NCI-H2196 (cell line): ENCODE data around the gene FAAP24.
"Not testable (repeated sequence)": the region's sequence is repeated elsewhere in the genome, so short reads cannot be mapped to it uniquely, and the experiment has no call there.

Experiments
- DNase-seq: peaks from one replicate; lab custom pipeline; 2025; ENCODE audit not compliant: unreplicated experiment; lab: John Stamatoyannopoulos, UW

Gene FAAP24

GRCh38 chr19:32971715-32972540 lies at the start of gene FAAP24, which contains the start of gene CEP89:
Gene FAAP24, plus strand, starts transcription at chr19:32972242. Its CDS starts 955 bp downstream, at chr19:32973197.
Gene CEP89, minus strand, starts transcription at chr19:32971958. Its CDS starts 84 bp downstream, at chr19:32971874.
- peak; percentile 99 for DNase-seq

GRCh38 chr19:32924200-32924599 lies 47.8 kb upstream of the FAAP24 start:
- DNase-seq = peak; percentile 17

GRCh38 chr19:32928806-32929205 lies 43.2 kb upstream of the FAAP24 start:
- DNase-seq = peak; percentile 35

GRCh38 chr19:32930567-32930966 lies 41.5 kb upstream of the FAAP24 start:
- no peak for DNase-seq

GRCh38 chr19:32933571-32933970 lies 38.5 kb upstream of the FAAP24 start:
- DNase-seq = no peak

- no peak for DNase-seq
Measured at GRCh38 chr19:32935629-32936028, 36.4 kb upstream of the FAAP24 start.

GRCh38 chr19:32936065-32936464 lies 36.0 kb upstream of the FAAP24 start:
- no peak for DNase-seq

GRCh38 chr19:32941273-32941672 lies 30.8 kb upstream of the FAAP24 start:
- not testable (repeated sequence) for DNase-seq

- peak; percentile 23 for DNase-seq
Measured at GRCh38 chr19:32945260-32945659, 26.8 kb upstream of the FAAP24 start.

GRCh38 chr19:32966750-32967149 lies 5.3 kb upstream of the FAAP24 start:
- no peak for DNase-seq

GRCh38 chr19:32969549-32969948 lies 2.5 kb upstream of the FAAP24 start:
- no peak for DNase-seq

GRCh38 chr19:32971012-32971595 lies 938 bp upstream of the FAAP24 start:
- no peak for DNase-seq

GRCh38 chr19:32976223-32976805 lies 4.3 kb downstream of the FAAP24 start:
- DNase-seq = peak; percentile 85

- DNase-seq = peak; percentile 9
Measured at GRCh38 chr19:32977280-32977679, 5.2 kb downstream of the FAAP24 start.

- DNase-seq = not testable (repeated sequence)
Measured at GRCh38 chr19:32977813-32978212, 5.8 kb downstream of the FAAP24 start.

- not testable (repeated sequence) for DNase-seq
Measured at GRCh38 chr19:32979807-32980206, 7.8 kb downstream of the FAAP24 start.

GRCh38 chr19:32982488-32982887 lies 10.4 kb downstream of the FAAP24 start:
- not testable (repeated sequence) for DNase-seq

- DNase-seq = not testable (repeated sequence)
Measured at GRCh38 chr19:32988254-32988653, 16.2 kb downstream of the FAAP24 start.

GRCh38 chr19:32988724-32989123 lies 16.7 kb downstream of the FAAP24 start:
- DNase-seq = no peak

- not testable (repeated sequence) for DNase-seq
Measured at GRCh38 chr19:32995966-32996365, 23.9 kb downstream of the FAAP24 start.

GRCh38 chr19:32997061-32997464 lies 25.0 kb downstream of the FAAP24 start:
- not testable (repeated sequence) for DNase-seq
